T-helper 1 cell (primary cell): ENCODE data around the gene KIF1B.

Experiments used
- DNase-seq, 5 donors: peaks; one replicate each; pipeline ENCODE4 v3.0.0-alpha.2; 2012 to 2020

KIF1B gene

DNA sequence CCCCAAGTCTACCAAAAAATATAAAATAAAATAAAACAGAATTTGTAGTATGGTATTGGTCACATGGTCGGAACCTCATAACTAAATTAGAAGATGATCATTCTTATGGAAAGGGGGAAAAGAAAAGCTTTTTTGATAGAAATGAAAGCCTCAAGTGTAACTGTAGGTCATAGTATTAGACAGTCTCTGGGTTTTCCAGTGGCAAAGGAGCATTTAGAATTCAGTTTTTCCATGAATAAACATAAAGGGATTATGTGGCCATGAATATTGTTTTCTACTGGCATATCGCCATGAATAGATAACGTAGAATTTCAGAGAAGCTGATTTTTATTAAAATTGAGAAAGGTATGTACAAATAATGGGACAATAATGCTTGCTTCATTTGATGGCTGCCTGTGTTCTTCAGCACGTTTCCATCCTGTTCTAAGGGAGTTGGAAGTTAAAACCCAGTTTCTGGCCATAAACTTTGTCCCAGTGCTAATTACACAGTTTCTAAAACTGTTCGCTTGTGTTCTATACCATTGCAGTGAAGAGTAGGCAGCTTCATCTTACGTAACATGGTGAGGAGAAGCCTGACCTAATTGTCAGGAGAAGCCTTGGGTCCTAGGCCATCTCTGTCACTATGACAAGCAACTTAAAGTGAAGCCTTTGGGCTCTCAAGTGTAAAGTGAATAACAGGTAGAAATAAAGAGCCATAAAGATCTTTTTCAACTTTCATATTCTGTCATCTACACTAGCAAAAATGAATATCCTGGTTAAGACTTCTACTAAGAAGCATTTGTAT lies 118.0 kb downstream of the KIF1B start:
- no peak for DNase-seq

DNA sequence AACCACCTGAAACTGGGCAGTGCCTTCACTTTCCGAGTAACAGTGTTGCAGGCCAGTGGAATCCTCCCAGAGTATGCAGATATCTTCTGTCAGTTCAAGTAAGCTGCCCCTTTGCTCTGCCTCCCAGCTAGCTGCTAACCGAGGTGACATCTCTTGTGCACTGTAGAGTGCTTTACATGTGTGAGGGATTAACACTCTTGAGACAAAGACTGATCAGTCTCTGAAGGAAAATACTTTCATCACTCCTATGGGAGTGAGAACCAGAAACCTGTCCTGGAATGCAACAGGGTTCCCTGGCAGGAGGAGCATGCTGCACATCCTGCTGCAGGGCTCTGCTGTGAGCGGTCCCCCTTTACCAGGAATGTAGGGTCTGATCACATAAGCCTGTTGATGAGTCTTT lies 127.1 kb downstream of the KIF1B start:
- DNase-seq = no peak

GRCh38 chr1:10338047-10338446 lies 127.7 kb downstream of the KIF1B start:
- peak in 2 of 5 donors; percentile 13 to 29 for DNase-seq

GRCh38 chr1:10338611-10339010 lies 128.2 kb downstream of the KIF1B start:
- DNase-seq = no peak

DNA sequence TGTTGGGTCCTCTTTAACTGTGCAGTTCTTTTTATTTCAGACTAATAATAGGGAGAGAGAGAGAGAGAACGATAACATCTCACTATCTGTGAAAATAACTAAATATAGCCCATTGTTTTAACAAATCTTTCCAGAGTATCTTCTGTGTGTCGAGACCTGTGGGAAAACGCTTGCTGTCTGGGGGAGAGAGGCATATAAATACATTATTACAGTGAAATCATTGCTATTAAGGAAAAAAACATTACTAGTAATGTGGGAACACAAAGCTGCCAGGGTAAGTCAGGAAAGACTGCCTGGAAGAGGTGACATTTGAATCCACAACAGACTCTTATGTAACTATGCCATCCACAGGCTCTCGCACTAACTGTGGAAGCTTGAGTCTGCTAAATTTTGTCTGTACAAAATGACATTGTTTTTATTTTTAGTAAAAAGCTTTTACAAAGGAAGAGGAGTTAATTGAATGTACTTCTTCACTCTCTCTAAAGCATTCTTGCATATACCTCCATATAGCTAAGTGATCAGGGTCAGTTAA lies 128.7 kb downstream of the KIF1B start:
- DNase-seq = no peak

- DNase-seq = no peak
Measured at GRCh38 chr1:10339815-10340214, 129.4 kb downstream of the KIF1B start.

- DNase-seq = no peak
Measured at GRCh38 chr1:10340930-10341590, 130.7 kb downstream of the KIF1B start.

DNA sequence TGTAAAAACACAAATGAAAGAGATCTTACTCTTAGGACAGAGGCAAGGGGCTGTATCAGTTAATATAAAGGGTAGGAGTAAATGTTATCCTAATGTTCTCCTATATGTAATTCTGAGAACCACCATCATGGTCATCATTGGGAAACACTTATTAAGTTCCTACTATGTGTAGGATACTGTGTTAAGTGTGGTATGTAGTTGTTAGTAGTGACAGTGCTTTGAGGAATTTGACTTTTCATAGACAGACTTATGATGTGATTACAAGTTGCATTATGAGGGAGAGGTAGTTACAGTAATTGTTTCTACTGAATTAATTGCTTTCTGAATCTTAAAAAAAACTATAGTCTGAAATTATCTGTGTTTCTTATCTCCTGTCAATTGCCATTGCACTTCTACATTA lies 136.7 kb downstream of the KIF1B start:
- DNase-seq = no peak

DNA sequence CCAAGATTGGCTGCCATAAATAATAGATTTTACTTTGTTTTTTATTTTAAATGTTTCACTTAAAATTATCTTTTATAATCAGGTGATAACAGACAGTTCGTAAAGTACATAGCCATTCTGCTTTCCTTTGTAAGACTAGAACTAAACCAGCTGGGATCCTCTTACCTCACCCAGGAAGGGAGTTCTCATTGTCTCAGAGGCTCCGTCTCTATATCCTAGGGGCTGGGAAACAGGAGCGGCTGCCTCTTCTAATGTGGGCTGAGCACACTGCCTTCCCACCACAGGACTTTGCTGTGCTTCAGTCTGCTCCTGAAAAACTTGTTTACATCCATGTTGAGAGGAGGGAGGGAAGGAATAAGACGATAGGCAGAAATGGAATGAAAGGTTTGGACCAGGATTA lies 142.9 kb downstream of the KIF1B start:
- DNase-seq = no peak

GRCh38 chr1:10353693-10354092 lies 143.3 kb downstream of the KIF1B start:
- no peak for DNase-seq

DNA sequence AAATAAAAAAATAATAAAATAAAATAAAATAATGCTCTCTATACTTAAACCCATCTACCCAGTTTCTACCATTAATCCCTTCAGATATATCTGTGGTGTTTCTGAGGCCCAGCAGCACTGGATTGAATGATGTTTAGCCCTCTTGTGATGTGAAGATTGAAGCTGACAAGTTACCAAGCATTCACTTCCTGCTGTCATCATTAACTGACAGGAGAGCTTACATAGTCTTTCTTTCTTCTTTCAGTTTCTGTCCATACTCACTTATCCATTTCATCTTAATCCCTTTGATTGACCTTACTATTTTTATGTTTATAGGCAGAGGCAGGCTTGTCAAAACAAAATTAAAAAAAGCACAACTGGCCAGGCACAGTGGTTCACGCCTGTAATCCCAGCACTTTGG lies 149.7 kb downstream of the KIF1B start:
- DNase-seq = peak in 1 of 5 donors; percentile 25

GRCh38 chr1:10361515-10361914 lies 151.1 kb downstream of the KIF1B start:
- DNase-seq = no peak

- DNase-seq = no peak
Measured at GRCh38 chr1:10368194-10368593, 157.8 kb downstream of the KIF1B start.

DNA sequence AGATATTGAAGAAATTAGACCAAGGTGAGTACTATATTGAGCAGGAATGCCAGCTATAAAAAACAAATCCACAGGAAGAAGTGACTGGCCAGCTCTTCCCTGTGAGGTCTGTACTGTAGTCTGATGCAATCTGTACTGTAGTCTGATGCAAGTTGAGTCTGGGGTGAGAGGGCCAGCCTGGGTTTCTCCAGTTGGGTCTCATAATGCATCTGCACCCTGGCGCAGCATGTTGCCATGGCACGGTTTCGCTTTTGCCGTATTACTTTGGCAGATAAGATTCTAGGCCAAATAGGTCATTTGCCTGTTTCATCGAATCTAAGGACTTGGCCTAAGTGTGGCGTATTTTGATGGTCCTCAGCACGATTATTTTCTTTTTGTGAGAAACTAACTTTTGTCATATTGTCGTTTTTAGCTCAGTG lies 164.1 kb downstream of the KIF1B start:
- DNase-seq = no peak

DNA sequence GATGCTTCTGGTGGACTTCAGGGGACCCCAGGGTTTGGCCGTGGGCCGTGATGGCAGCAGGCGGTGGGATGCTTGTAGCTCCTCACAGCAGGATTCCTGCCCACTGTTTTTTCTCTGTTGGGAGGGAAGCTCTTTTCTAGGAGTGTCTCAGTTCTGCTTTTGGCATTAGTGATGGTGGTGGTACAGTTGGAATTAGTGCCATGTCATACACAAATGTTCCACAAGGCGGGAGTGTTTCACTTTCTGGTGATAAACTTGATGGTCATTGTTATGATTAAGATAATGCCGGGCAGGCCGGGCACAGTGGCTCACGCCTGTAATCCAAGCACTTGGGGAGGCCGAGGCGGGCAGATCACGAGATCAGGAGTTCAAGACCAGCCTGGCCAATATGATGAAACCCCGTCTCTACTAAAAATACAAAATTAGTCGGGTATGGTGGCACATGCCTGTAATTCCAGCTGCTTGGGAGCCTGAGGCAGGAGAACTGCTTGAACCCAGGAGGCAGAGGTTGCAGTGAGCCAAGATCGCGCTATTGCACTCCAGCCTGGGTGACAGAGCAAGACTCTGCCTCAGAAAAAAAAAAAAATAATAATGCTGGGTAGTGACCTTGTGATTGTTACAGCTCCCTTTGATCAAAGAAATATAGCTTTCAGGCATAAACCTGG lies 167.1 kb downstream of the KIF1B start:
- peak in 2 of 5 donors; percentile 6 to 27 for DNase-seq

DNA sequence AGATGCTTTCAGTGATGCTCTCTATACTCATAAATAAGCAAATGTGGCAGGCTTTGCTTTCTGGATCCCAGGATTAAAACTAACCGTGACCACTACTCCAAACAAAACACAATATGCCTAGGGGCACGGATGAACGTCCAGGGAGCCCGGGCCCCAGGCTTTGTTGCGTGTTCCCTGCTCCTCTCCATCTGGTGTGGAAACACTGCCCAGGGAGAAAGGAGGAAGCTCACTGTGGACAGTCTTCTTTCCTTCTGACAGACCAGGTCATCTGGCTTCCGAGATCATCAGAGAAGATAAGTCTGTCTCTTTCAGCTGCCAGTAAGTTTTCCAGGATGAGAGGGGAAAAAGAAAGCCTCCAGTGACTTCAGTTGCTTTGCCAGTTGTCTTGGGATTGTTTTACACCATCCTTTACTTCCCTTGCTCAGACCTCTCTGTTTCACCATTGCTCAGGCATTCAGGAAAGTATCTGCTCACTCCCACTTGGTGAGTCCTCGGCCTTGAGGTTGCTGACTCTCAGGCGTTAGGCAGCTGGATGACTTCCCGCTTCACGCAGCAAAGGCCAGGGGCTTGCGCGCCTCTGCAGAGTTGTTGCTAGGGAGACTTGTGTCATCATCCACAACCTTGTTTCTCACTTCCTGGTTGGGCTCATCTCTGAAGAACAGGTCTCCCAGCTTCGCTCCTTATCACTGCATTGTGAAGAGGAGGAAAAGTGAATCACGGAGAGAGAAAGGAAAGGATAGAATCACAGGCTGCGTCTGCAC lies 167.9 kb downstream of the KIF1B start:
- DNase-seq = no peak

GRCh38 chr1:10379101-10379620 lies 168.8 kb downstream of the KIF1B start:
- DNase-seq = no peak

GRCh38 chr1:10379676-10380075 lies 169.3 kb downstream of the KIF1B start:
- DNase-seq = no peak

DNA sequence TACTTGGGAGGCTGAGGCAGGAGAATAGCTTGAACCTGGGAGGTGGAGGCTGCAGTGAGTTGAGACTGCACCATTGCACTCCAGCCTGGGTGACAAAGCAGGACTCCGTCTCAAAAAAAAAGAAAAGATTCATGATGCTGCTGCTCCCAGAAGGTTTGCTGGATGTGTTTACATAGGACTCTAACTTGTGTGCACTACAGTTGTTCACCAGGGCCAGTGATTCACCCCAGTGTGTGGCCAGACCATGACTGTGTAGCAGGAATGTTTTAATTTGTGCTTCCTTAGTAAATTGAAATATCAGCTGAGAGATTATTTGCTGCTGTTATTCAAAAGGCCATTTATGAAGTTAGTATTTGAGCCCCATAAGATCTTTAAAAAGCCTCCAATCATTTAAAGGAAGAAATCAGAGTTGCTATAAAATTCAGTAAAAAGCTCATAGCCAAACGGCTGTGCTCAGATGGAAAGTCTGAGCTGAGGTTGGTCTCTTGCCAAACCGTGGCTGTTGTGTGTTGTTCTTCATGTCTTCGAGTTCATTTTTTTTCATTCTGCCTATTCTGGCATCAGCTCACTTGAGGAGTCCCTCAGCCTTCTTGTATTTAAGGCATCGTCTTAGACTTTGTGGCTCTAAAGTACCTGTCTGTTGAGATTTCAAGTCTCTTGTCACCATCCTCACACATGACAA lies 170.4 kb downstream of the KIF1B start:
- DNase-seq = no peak

DNA sequence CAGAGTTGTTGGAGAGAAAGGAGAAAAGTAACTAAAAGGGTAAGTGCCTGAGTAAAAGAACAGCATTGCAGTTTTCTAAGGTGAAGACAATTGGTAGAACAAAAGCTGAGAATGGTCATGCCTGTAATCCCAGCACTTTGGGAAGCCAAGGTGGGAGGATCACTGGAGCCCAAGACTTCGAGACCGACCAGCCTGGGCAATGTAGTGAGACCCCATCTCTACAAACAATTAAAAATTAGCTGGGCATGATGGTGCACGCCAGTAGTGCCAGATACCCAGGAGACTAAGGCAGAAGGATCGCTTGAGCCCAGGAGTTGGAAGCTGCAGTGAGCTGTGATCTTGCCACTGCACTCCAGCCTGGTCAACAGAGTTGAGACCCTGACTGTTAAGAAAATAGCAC lies 173.3 kb downstream of the KIF1B start:
- DNase-seq = no peak

- no peak for DNase-seq
Measured at GRCh38 chr1:10384219-10384618, 173.8 kb downstream of the KIF1B start.
